ENCODE measurements around the gene LILRB5. TPM values are rescaled to one million over a fixed set of nuclear protein-coding genes. Genes with fewer than 3 reads are reported as not detected.
A peak's percentile ranks its signal among the peaks of the same experiment; 100 is the strongest.
"Not testable (repeated sequence)": the region's sequence is repeated elsewhere in the genome, so short reads cannot be mapped to it uniquely, and the experiment has no call there.

The LILRB5 gene
- total RNA-seq, 4 donors from 2014 or later: 8.3 to 49.5 (median 17.0) TPM

- Histone ChIP-seq H3K4me1 (peaks cover 0 to 6% (median 2%) of the 10 kb centered on the region in 4 donors), H3K4me3 (no peak overlapping the region), H3K27me3 (peaks cover 0 to 11% of the 10 kb centered on the region in 2 donors), H3K36me3 (no peaks in the 10 kb centered on the region), H3K9me3 (no peaks in the 10 kb centered on the region), H3K27ac (no peak overlapping the region)
- 61 to 64% methylated on average over 8 of the region's 8 CpGs for WGBS, 2 donors
- no peak for TF ChIP-seq POLR2A (IDR thresholded peaks at IDR 0.05)
- peak in 1 of 2 donors; percentile 74 for TF ChIP-seq EP300 (IDR thresholded peaks at IDR 0.05)
- no peak for TF ChIP-seq CTCF (IDR thresholded peaks at IDR 0.05)
- peak in 1 of 2 donors; percentile 29 for DNase-seq (ENCODE audit: low spot score in 2 of 2)
Observed at GRCh38 chr19:54248016-54248601, 9.0 kb downstream of the LILRB5 start.

- WGBS, 2 donors: 81 to 84% methylated on average over 20 of the region's 20 CpGs
- TF ChIP-seq EP300 (IDR thresholded peaks at IDR 0.05) (no peak), POLR2A (IDR thresholded peaks at IDR 0.05) (no peak), CTCF (IDR thresholded peaks at IDR 0.05) (no peak)
- H3K9me3 ChIP-seq: no peaks in the 10 kb centered on the region
- H3K4me1 ChIP-seq: peaks cover 0 to 6% (median 2%) of the 10 kb centered on the region in 4 donors
- no peak overlapping the region for H3K27ac ChIP-seq
- H3K27me3 ChIP-seq: peaks cover 0 to 4% of the 10 kb centered on the region in 2 donors
- no peak for DNase-seq (ENCODE audit: low spot score in 2 of 2)
- H3K4me3 ChIP-seq: no peak overlapping the region
- H3K36me3 ChIP-seq: no peaks in the 10 kb centered on the region
Observed at GRCh38 chr19:54247106-54247930, 9.8 kb downstream of the LILRB5 start.

- Histone ChIP-seq H3K27ac (no peak overlapping the region), H3K36me3 (no peaks in the 10 kb centered on the region), H3K4me3 (no peak overlapping the region), H3K4me1 (peaks cover 0 to 6% (median 2%) of the 10 kb centered on the region in 4 donors), H3K9me3 (no peaks in the 10 kb centered on the region), H3K27me3 (no peaks in the 10 kb centered on the region)
- TF ChIP-seq POLR2A (IDR thresholded peaks at IDR 0.05): no peak
- no peak for TF ChIP-seq EP300 (IDR thresholded peaks at IDR 0.05)
- no peak for TF ChIP-seq CTCF (IDR thresholded peaks at IDR 0.05)
- 67 to 77% methylated on average over 3 of the region's 3 CpGs for WGBS, 2 donors
- no peak for DNase-seq (ENCODE audit: low spot score in 2 of 2)
Observed at GRCh38 chr19:54245936-54246335, 11.1 kb downstream of the LILRB5 start.

- not testable (repeated sequence) for DNase-seq (ENCODE audit: low spot score in 2 of 2); H3K4me3 ChIP-seq; H3K27ac ChIP-seq; H3K27me3 ChIP-seq; H3K36me3 ChIP-seq; H3K9me3 ChIP-seq; H3K4me1 ChIP-seq
- WGBS, 2 donors: no CpG with 5 or more reads among the region's 8 CpGs
Observed at GRCh38 chr19:54243809-54244208, 13.3 kb downstream of the LILRB5 start.

GRCh38 chr19:54242646-54243045 lies 14.4 kb downstream of the LILRB5 start, which contains the start of gene LILRA6:
Gene LILRA6, minus strand, starts transcription at chr19:54242790.
- not testable (repeated sequence) for H3K36me3 ChIP-seq; DNase-seq (ENCODE audit: low spot score in 2 of 2); H3K4me3 ChIP-seq; H3K27ac ChIP-seq; H3K27me3 ChIP-seq; H3K9me3 ChIP-seq; H3K4me1 ChIP-seq
- WGBS, 2 donors: no CpG with 5 or more reads among the region's 6 CpGs

GRCh38 chr19:54242234-54242633 lies 14.8 kb downstream of the LILRB5 start:
- DNase-seq (ENCODE audit: low spot score in 2 of 2); H3K36me3 ChIP-seq; H3K9me3 ChIP-seq; H3K27me3 ChIP-seq; H3K4me3 ChIP-seq; H3K4me1 ChIP-seq; H3K27ac ChIP-seq: not testable (repeated sequence)
- WGBS, 2 donors: no CpG with 5 or more reads among the region's 4 CpGs

GRCh38 chr19:54240372-54241336 lies 16.4 kb downstream of the LILRB5 start:
- H3K27ac ChIP-seq; H3K27me3 ChIP-seq; H3K9me3 ChIP-seq; H3K36me3 ChIP-seq; H3K4me1 ChIP-seq; DNase-seq (ENCODE audit: low spot score in 2 of 2); H3K4me3 ChIP-seq: not testable (repeated sequence)
- 55 to 63% methylated on average over 13 to 16 of the region's 22 CpGs for WGBS, 2 donors

- 70 to 72% methylated on average over 9 to 13 of the region's 21 CpGs for WGBS, 2 donors
- H3K27me3 ChIP-seq; H3K36me3 ChIP-seq; DNase-seq (ENCODE audit: low spot score in 2 of 2); H3K27ac ChIP-seq; H3K4me1 ChIP-seq; H3K4me3 ChIP-seq: not testable (repeated sequence)
- peaks cover 0 to 12% (median 1%) of the 10 kb centered on the region in 4 donors for H3K9me3 ChIP-seq
Observed at GRCh38 chr19:54239491-54240371, 17.3 kb downstream of the LILRB5 start.
